BJ (cell line): Measurements from ENCODE around the gene CMPK1. TPM values are rescaled to one million over a fixed set of nuclear protein-coding genes. Genes with fewer than 3 reads are reported as not detected.

Source experiments
- CTCF ChIA-PET: fragments of 350-600 bp; formaldehyde crosslinking; extraction: SDS; loops from one replicate; lab custom pipeline; 2021; ENCODE audit warnings: antibody characterized with exemption, inconsistent platforms; lab: Yijun Ruan, JAX
- POLR2A ChIA-PET: fragments of 300-600 bp; sonication (Branson Sonifier 250); formaldehyde crosslinking; extraction: SDS; loops from one replicate; lab custom pipeline; 2021; ENCODE audit warnings: antibody characterized with exemption; lab: Charles Lee
- DNase-seq: peaks from one replicate; pipeline ENCODE4 v3.0.0-alpha.2; 2011; ENCODE audit warnings: low read depth
- H3K27me3 ChIP-seq: 2 replicates; pipeline ENCODE4 v1.6.0; 2011; ENCODE audit warnings: low read length; ENCODE audit not compliant: control insufficient read depth, insufficient read depth
- H3K36me3 ChIP-seq: 2 replicates; pipeline ENCODE4 v1.5.1; 2011; ENCODE audit warnings: low read length; ENCODE audit not compliant: control insufficient read depth, insufficient read depth
- H3K4me3 ChIP-seq: 2 replicates; pipeline ENCODE4 v1.5.1; 2011; ENCODE audit warnings: low read depth, mild to moderate bottlenecking, control low read depth, low read length
- polyA plus RNA-seq: library from polyadenylated mRNA; depleted of rRNA; stranded (reverse); fragments of >200 nt; gene quantifications from 2 replicates; pipeline ENCODE4 v1.2.3, GENCODE V29; 2011
- TF ChIP-seq, protein P1 (sequence below): IDR thresholded peaks from 2 replicates; pipeline ENCODE4 v1.5.1; 2011; ENCODE audit warnings: low read depth, mild to moderate bottlenecking, control low read depth, inconsistent platforms, low read length, moderate library complexity; ENCODE audit not compliant: insufficient read depth

CMPK1 gene
- polyA plus RNA-seq, 1 experiment, result 22.5 TPM

DNA sequence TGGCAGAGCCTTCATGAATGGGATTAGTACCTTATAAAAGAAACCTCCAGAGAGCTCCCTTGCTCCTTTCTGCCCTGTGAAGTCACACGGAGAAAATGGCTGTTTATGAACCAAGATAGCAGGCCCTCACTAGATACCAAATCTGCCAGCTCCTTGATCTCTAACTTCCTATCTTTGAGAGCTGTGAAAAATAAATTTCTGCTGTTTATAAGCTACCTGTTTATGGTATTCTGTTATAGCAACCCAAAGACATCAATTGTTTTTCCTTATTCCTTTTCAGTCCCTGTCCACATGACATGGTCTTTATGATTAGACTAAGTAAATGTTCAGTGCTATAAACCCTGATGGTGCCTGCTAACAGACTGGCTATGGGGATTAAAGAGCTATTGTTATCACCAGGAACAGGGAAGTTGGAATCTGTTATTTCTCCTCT lies 10.0 kb upstream of the CMPK1 start:
- POLR2A ChIA-PET, result no interaction called here
- CTCF ChIA-PET, result interaction anchor here (0.6 kb wide), 1 partner anchor 148 kb away, joined by 4 read pairs; no protein-coding TSS in a partner anchor
- TF ChIP-seq, protein P1, sequence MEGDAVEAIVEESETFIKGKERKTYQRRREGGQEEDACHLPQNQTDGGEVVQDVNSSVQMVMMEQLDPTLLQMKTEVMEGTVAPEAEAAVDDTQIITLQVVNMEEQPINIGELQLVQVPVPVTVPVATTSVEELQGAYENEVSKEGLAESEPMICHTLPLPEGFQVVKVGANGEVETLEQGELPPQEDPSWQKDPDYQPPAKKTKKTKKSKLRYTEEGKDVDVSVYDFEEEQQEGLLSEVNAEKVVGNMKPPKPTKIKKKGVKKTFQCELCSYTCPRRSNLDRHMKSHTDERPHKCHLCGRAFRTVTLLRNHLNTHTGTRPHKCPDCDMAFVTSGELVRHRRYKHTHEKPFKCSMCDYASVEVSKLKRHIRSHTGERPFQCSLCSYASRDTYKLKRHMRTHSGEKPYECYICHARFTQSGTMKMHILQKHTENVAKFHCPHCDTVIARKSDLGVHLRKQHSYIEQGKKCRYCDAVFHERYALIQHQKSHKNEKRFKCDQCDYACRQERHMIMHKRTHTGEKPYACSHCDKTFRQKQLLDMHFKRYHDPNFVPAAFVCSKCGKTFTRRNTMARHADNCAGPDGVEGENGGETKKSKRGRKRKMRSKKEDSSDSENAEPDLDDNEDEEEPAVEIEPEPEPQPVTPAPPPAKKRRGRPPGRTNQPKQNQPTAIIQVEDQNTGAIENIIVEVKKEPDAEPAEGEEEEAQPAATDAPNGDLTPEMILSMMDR, result no peak
- Histone ChIP-seq H3K36me3 (no peaks in the 10 kb centered on the region), H3K27me3 (no peaks in the 10 kb centered on the region), H3K4me3 (no peak overlapping the region)
- DNase-seq, result no peak

DNA sequence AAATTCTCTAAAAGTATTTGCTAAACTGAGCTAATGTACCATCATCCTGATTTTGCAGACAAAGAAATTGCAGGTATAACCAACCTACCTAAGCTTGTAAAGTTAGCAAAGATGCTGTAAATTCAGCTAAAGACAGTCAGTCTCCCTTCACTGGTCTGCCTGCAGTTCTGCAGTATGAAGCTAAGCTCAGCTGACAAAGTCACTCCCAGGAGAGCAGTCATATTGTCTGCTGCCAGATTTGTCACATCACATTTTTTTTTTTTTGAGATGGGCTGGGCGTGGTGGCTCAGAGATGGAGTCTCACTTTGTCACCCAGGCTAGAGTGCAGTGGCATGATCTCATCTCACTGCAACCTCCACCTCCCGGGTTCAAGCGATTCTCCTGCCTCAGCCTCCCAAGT lies 8.9 kb upstream of the CMPK1 start:
- no peak for DNase-seq
- TF ChIP-seq, protein P1, result no peak
- Histone ChIP-seq H3K27me3 (no peaks in the 10 kb centered on the region), H3K4me3 (no peak overlapping the region), H3K36me3 (no peaks in the 10 kb centered on the region)
- POLR2A ChIA-PET, result no interaction called here
- CTCF ChIA-PET, result no interaction called here

DNA sequence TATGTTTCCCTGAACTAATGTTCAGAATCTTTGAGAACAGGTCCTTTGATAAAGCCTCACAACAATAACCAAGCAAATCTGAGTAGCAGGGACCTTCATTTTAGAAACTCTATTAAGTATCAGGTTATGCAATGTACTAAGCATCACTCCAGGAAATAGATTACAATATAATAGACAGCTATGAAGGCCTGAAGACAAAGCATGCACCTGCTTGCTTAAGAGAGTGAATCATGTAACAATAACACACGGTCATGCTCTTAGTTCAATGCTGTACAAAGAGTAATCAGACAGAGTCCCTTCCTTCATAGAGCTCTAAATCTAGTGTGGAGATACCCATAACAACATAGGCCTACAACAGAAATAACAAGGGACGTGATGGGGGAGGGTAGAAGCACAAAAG lies 8.1 kb upstream of the CMPK1 start:
- ChIA-PET POLR2A (no interaction called here), CTCF (interaction anchor here (1.1 kb wide), 1 partner anchor 107 kb away, joined by 3 read pairs; no protein-coding TSS in a partner anchor)
- Histone ChIP-seq H3K27me3 (no peaks in the 10 kb centered on the region), H3K36me3 (no peaks in the 10 kb centered on the region), H3K4me3 (no peak overlapping the region)
- TF ChIP-seq, protein P1, result no peak
- DNase-seq, result no peak

DNA sequence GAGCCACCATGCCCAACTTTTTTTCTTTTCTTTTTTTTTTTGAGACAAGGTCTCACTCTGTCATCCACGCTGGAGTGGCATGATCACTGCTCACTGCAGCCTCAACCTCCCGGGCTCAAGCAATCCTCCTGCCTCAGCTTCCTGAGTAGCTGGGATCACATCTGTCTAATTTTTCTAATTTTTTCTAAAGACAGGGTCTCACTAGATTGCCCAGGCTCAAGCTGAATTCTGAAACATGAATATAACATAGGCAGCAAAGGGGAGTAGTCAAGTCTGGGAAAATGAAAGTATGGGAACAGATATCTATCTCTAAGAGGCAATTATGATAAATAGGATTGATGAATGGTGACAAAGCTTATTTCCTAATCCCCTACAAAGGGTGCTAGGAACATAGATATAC lies 7.3 kb upstream of the CMPK1 start:
- DNase-seq, result no peak
- CTCF ChIA-PET, result interaction anchor here (1.0 to 1.1 kb wide), 2 partner anchors 47 to 106 kb away, joined by 3 read pairs; no protein-coding TSS in a partner anchor
- POLR2A ChIA-PET, result no interaction called here
- H3K27me3 ChIP-seq, result no peaks in the 10 kb centered on the region
- no peak overlapping the region for H3K4me3 ChIP-seq
- H3K36me3 ChIP-seq, result no peaks in the 10 kb centered on the region
- TF ChIP-seq, protein P1, result no peak

DNA sequence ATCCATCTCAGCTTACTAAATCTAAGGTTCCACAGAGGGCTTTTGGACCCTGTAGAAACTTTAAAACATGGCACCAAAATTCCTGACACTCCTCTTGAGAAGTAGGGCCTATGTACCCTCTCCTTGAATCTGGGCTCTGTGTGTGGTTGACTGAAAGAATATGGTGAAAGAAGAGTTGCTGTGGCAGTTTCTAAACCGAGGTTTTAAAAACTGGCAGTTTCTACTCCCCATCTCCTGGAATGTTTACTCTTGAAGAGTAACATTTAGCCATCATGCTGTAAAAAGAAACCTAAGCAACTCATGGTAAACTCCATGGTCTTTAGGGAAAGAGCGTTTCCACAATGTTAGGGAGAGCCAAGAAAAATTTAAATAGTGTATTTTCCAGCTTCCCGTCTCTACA lies 4.6 kb upstream of the CMPK1 start:
- ChIA-PET CTCF (interaction anchor here (1.2 kb wide), 1 partner anchor 96 kb away, joined by 3 read pairs; no protein-coding TSS in a partner anchor), POLR2A (no interaction called here)
- no peaks in the 10 kb centered on the region for H3K36me3 ChIP-seq
- TF ChIP-seq, protein P1, result no peak
- no peaks in the 10 kb centered on the region for H3K27me3 ChIP-seq
- no peak overlapping the region for H3K4me3 ChIP-seq
- no peak for DNase-seq
